ENCODE results near the gene SLC7A6. TPM values are rescaled to one million over a fixed set of nuclear protein-coding genes. Genes with fewer than 3 reads are reported as not detected.

Gene SLC7A6
- total and polyA plus RNA-seq, 10 of the 15 experiments (the other 5 are each of a cell fraction or from before 2014, with no cell fraction given), result 8.2 to 60.4 (median 28.6) TPM

DNA sequence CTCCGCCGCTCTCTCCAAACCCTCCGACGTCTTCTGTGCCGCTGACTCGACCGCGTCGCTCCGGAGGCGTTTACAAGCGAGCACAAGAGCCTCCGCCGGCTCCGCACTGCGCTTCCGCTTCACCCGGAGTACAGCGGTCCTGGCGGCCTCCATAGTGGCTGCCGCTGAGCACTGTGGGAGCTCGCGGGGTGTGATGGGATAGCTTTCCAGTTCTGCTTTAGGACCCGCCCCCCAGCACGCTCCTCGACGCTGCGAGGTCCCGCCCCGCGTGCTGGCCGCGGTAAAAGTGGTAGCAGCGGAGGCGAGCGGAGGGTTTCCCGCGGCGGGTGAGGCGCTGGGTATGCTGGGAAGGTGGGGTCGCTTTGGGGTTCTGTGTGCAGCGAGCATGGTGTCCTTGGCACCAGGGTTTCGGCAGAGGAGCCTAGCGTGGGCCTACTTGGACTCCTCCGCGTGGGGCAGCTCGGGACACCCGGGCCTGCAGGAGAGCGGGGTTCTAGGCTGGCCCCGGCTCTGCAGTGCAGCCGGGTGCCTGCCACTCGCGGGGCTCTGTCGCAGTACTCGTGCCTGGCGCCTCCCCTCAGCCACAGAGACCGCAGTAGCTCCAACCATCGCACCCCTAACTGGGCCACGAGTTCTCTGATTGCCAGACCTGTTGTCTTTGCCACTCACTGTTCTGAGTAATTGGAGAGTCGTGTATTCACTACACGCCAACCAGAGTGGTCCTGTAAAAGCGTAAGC lies 46.6 kb downstream of the SLC7A6 start, which contains the start of the genes PRMT7 and SLC7A6OS (continued):
- TF ChIP-seq, protein P1, sequence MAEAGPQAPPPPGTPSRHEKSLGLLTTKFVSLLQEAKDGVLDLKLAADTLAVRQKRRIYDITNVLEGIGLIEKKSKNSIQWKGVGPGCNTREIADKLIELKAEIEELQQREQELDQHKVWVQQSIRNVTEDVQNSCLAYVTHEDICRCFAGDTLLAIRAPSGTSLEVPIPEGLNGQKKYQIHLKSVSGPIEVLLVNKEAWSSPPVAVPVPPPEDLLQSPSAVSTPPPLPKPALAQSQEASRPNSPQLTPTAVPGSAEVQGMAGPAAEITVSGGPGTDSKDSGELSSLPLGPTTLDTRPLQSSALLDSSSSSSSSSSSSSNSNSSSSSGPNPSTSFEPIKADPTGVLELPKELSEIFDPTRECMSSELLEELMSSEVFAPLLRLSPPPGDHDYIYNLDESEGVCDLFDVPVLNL (IDR thresholded peaks at IDR 0.05; ENCODE audit: low read depth, low read length), result 0 out of 2 replicates have a peak, but pooled peaks have one; percentile 70
- peak; percentile 97 for TF ChIP-seq YY1 (IDR thresholded peaks at IDR 0.05; ENCODE audit: low read depth, low read length)
- TF ChIP-seq YBX1 (IDR thresholded peaks at IDR 0.05), result no peak
- peak; percentile 70; the same call in 2 of the 3 replicates for TF ChIP-seq POU2F2 (IDR thresholded peaks at IDR 0.05; ENCODE audit: borderline replicate concordance, low read depth, low read length)
- no peak for TF ChIP-seq KLF5 (IDR thresholded peaks at IDR 0.05; ENCODE audit: partially characterized antibody)
- TF ChIP-seq RFX5 (IDR thresholded peaks at IDR 0.05; ENCODE audit: low read depth, low read length), result no peak
- TF ChIP-seq, protein P2, sequence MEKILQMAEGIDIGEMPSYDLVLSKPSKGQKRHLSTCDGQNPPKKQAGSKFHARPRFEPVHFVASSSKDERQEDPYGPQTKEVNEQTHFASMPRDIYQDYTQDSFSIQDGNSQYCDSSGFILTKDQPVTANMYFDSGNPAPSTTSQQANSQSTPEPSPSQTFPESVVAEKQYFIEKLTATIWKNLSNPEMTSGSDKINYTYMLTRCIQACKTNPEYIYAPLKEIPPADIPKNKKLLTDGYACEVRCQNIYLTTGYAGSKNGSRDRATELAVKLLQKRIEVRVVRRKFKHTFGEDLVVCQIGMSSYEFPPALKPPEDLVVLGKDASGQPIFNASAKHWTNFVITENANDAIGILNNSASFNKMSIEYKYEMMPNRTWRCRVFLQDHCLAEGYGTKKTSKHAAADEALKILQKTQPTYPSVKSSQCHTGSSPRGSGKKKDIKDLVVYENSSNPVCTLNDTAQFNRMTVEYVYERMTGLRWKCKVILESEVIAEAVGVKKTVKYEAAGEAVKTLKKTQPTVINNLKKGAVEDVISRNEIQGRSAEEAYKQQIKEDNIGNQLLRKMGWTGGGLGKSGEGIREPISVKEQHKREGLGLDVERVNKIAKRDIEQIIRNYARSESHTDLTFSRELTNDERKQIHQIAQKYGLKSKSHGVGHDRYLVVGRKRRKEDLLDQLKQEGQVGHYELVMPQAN (conservative IDR thresholded peaks at IDR 0.05), result peak; percentile 71; the same call in 1 of the 2 replicates
- TF ChIP-seq RB1 (IDR thresholded peaks at IDR 0.05; ENCODE audit: borderline replicate concordance), result peak; percentile 77; the same call in 1 of the 2 replicates
- peak; percentile 37; the same call in 1 of the 2 replicates for TF ChIP-seq ZNF217 (IDR thresholded peaks at IDR 0.05)
- TF ChIP-seq SREBF1 (IDR thresholded peaks at IDR 0.05; ENCODE audit: low read length), result no peak
- no peak for TF ChIP-seq MTA3 (IDR thresholded peaks at IDR 0.05; ENCODE audit: borderline replicate concordance, low read length)
- peak; percentile 89 for TF ChIP-seq PML (IDR thresholded peaks at IDR 0.05; ENCODE audit: low read length)
- TF ChIP-seq, protein P3, sequence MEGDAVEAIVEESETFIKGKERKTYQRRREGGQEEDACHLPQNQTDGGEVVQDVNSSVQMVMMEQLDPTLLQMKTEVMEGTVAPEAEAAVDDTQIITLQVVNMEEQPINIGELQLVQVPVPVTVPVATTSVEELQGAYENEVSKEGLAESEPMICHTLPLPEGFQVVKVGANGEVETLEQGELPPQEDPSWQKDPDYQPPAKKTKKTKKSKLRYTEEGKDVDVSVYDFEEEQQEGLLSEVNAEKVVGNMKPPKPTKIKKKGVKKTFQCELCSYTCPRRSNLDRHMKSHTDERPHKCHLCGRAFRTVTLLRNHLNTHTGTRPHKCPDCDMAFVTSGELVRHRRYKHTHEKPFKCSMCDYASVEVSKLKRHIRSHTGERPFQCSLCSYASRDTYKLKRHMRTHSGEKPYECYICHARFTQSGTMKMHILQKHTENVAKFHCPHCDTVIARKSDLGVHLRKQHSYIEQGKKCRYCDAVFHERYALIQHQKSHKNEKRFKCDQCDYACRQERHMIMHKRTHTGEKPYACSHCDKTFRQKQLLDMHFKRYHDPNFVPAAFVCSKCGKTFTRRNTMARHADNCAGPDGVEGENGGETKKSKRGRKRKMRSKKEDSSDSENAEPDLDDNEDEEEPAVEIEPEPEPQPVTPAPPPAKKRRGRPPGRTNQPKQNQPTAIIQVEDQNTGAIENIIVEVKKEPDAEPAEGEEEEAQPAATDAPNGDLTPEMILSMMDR (IDR thresholded peaks at IDR 0.05 in 2 of 3, conservative IDR thresholded peaks at IDR 0.05 in 1 of 3; ENCODE audit: control insufficient read depth in 2 of 3, extremely low read depth in 1 of 3, insufficient read depth in 1 of 3, low read depth in 3 of 3, low read length in 3 of 3), result no peak
- peak; percentile 45; the same call in 1 of the 2 replicates for TF ChIP-seq CHD2 (IDR thresholded peaks at IDR 0.05; ENCODE audit: borderline replicate concordance, low read depth, low read length)
- peak; percentile 59 for TF ChIP-seq SIX5 (IDR thresholded peaks at IDR 0.05; ENCODE audit: low read depth, low read length, severe bottlenecking)
- TF ChIP-seq NRF1 (conservative IDR thresholded peaks at IDR 0.05; ENCODE audit: low read depth, low read length), result no peak
- no peak for TF ChIP-seq RAD51 (IDR thresholded peaks at IDR 0.05)
- peak; percentile 79 for TF ChIP-seq HCFC1 (IDR thresholded peaks at IDR 0.05; ENCODE audit: low read length)
- no peak for TF ChIP-seq ZSCAN29 (IDR thresholded peaks at IDR 0.05)
- TF ChIP-seq ZNF384 (IDR thresholded peaks at IDR 0.05; ENCODE audit: borderline replicate concordance, low read depth, low read length), result no peak
- no peak for TF ChIP-seq SMC3 (IDR thresholded peaks at IDR 0.05; ENCODE audit: borderline replicate concordance, low read length)
- TF ChIP-seq, protein P4, sequence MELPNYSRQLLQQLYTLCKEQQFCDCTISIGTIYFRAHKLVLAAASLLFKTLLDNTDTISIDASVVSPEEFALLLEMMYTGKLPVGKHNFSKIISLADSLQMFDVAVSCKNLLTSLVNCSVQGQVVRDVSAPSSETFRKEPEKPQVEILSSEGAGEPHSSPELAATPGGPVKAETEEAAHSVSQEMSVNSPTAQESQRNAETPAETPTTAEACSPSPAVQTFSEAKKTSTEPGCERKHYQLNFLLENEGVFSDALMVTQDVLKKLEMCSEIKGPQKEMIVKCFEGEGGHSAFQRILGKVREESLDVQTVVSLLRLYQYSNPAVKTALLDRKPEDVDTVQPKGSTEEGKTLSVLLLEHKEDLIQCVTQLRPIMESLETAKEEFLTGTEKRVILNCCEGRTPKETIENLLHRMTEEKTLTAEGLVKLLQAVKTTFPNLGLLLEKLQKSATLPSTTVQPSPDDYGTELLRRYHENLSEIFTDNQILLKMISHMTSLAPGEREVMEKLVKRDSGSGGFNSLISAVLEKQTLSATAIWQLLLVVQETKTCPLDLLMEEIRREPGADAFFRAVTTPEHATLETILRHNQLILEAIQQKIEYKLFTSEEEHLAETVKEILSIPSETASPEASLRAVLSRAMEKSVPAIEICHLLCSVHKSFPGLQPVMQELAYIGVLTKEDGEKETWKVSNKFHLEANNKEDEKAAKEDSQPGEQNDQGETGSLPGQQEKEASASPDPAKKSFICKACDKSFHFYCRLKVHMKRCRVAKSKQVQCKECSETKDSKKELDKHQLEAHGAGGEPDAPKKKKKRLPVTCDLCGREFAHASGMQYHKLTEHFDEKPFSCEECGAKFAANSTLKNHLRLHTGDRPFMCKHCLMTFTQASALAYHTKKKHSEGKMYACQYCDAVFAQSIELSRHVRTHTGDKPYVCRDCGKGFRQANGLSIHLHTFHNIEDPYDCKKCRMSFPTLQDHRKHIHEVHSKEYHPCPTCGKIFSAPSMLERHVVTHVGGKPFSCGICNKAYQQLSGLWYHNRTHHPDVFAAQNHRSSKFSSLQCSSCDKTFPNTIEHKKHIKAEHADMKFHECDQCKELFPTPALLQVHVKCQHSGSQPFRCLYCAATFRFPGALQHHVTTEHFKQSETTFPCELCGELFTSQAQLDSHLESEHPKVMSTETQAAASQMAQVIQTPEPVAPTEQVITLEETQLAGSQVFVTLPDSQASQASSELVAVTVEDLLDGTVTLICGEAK (IDR thresholded peaks at IDR 0.05; ENCODE audit: borderline replicate concordance), result peak; percentile 45; the same call in 1 of the 2 replicates

Data from GM12878 (cell line).